NT2/D1 (cell line): Measurements from ENCODE around the gene IRF1.
"Not testable (repeated sequence)": the region's sequence is repeated elsewhere in the genome, so short reads cannot be mapped to it uniquely, and the experiment has no call there.

ENCODE experiments used
- SUZ12 ChIP-seq: IDR thresholded peaks from 2 replicates; pipeline ENCODE4 v1.6.1; 2011; ENCODE audit not compliant: insufficient read length, insufficient read depth; ENCODE audit errors: extremely low read depth
- YY1 ChIP-seq: IDR thresholded peaks from 2 replicates; pipeline ENCODE4 v1.6.1; 2011; ENCODE audit not compliant: insufficient read length, insufficient read depth
- ZNF274 ChIP-seq: IDR thresholded peaks from 2 replicates; pipeline ENCODE4 v1.6.1; 2011; ENCODE audit warnings: mild to moderate bottlenecking, low read depth, low read length

DNA sequence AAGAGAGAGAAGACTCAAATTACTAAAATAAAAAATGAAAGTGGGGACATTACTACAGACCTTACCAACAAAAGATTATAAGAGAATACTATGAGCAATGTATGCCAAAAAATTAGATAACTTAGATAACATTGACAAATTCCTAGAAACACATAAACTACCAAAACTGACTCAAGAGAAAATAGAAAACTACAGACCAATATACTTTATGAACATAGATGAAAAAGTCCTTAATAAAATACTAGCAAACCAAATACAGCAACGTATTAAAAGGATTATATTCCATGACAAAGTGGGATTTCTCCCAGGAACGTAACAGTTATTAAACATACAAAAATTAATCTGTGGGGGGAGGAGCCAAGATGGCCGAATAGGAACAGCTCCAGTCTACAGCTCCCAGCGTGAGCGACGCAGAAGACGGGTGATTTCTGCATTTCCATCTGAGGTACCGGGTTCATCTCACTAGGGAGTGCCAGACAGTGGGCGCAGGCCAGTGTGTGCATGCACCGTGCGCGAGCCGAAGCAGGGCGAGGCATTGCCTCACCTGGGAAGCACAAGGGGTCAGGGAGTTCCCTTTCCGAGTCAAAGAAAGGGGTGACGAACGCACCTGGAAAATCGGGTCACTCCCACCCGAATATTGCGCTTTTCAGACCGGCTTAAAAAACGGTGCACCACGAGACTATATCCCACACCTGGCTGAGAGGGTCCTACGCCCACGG, 23.2 kb upstream of the IRF1 start:
- TF ChIP-seq YY1, SUZ12, ZNF274: not testable (repeated sequence)
